Ovary (tissue), 9 donors: Measurements from ENCODE around the gene LYST. TPM values are rescaled to one million over a fixed set of nuclear protein-coding genes. Genes with fewer than 3 reads are reported as not detected.
A peak's percentile ranks its signal among the peaks of the same experiment; 100 is the strongest.
"Not testable (repeated sequence)": the region's sequence is repeated elsewhere in the genome, so short reads cannot be mapped to it uniquely, and the experiment has no call there.

ENCODE experiments used
- DNase-seq, 5 donors: peaks; one replicate each; pipeline ENCODE4 v3.0.0-alpha.2; 2019 to 2020
- H3K27ac ChIP-seq, 2 donors: fragments of 200-600 bp; one replicate each; pipeline versions ENCODE4 v1.5.1 to v1.8.0; 2019 to 2022
- H3K27me3 ChIP-seq: fragments of 200-600 bp; one replicate; pipeline ENCODE4 v1.8.0; 2022
- H3K36me3 ChIP-seq: fragments of 200-600 bp; sonication (generic); one replicate; pipeline ENCODE4 v1.5.1; 2019
- H3K4me1 ChIP-seq: one replicate; pipeline ENCODE4 v1.8.1; 2013; ENCODE audit warnings: mild to moderate bottlenecking, moderate library complexity; ENCODE audit not compliant: insufficient read depth
- H3K4me3 ChIP-seq: fragments of 200-600 bp; sonication (generic); one replicate; pipeline ENCODE4 v1.5.1; 2017
- H3K9me3 ChIP-seq, 2 donors: fragments of 200-600 bp in 1 of 2; sonication (generic) in 1 of 2; one replicate each; pipeline versions ENCODE4 v1.5.1 to v1.8.1; 2013 to 2019; ENCODE audit warnings: mild to moderate bottlenecking in 1 of 2, moderate library complexity in 1 of 2
- CTCF ChIP-seq, 3 donors: fragments of 450-650 bp in 2 of 3; fragments of 200-600 bp in 1 of 3; IDR thresholded peaks; one replicate each; pipeline versions ENCODE4 v1.5.1 to v1.8.0; 2016 to 2022; ENCODE audit warnings: antibody characterized with exemption in 3 of 3, mild to moderate bottlenecking in 1 of 3
- EP300 ChIP-seq: sonication (generic); formaldehyde crosslinking; IDR thresholded peaks from one replicate; pipeline ENCODE4 v1.6.1; 2017; ENCODE audit warnings: antibody characterized with exemption
- POLR2A ChIP-seq: fragments of 450-650 bp; IDR thresholded peaks from one replicate; pipeline ENCODE4 v1.6.1; 2017; ENCODE audit warnings: antibody characterized with exemption, mild to moderate bottlenecking, moderate library complexity
- WGBS, 3 donors: extraction: QIAGEN DNeasy Blood & Tissue Kit in 1 of 3; methylation state at CpG; one replicate each; pipeline versions ENCODE4 v1.1.5 to v1.1.7; 2013 to 2017; 5-methylcytosine and 5-hydroxymethylcytosine counted together
- intact Hi-C, 4 donors: fragments of 100-400 bp; cut with DNase I; formaldehyde crosslinking; loops; one replicate each; pipeline versions ENCODE4 v1.11.0 to v1.15.1; 2022 to 2023
- polyA plus RNA-seq, 2 donors: library from polyadenylated mRNA; stranded (reverse); fragments of 200-250 nt in 1 of 2; fragments of 350-450 nt in 1 of 2; fragmentation: Illumina TruSeq in 1 of 2; extraction: RNeasy Lipid Tissue Mini Kit (QIAGEN cat#74804) in 1 of 2; gene quantifications; one replicate each; pipeline ENCODE4 v1.2.3, GENCODE V29; 2013 to 2014
- total RNA-seq, 7 donors: library from RNA; depleted of rRNA in 2 of 7; stranded (reverse); fragments of >200 nt in 2 of 7; fragmentation: NEBNext Ultra II Directional in 3 of 7; extraction: Animal tissue kit (Norgen Biotek cat#: 25700) in 3 of 7; gene quantifications; one replicate each; pipeline versions ENCODE4 v1.1.0 to v1.2.4, GENCODE V29; 2016 to 2023
- donor health status: DM: no; HTN: no; CAD: no; lungs with moderate emphysema.
- donor health status: DM: no; HTN: no; CAD: no.
- donor health status: Bipolar disorder and iron deficiency.
- donor health status: DM: yes; HTN: yes; CAD: no.
- donor health status: DM: no; HTN: no; CAD: no.
- donor health status: DM: yes; HTN: yes; CAD: no.

Gene LYST
- total and polyA plus RNA-seq, 9 donors = 6.8 to 29.2 (median 21.7) TPM

GRCh38 chr1:235625340-235625739 is 241.4 kb downstream of the LYST start:
- Histone ChIP-seq H3K4me3 (no peak overlapping the region), H3K4me1 (peaks cover 8% of the 10 kb centered on the region), H3K27me3 (no peaks in the 10 kb centered on the region), H3K27ac (no peak overlapping the region), H3K36me3 (no peaks in the 10 kb centered on the region), H3K9me3 (no peaks in the 10 kb centered on the region)
- 86 to 89% (median 88%) methylated on average over 3 of the region's 3 CpGs for WGBS, 3 donors
- no peak for TF ChIP-seq EP300
- no peak for TF ChIP-seq CTCF (IDR thresholded peaks at IDR 0.05)
- TF ChIP-seq POLR2A = no peak
- no peak for DNase-seq
- intact Hi-C loops = no loop called here

- H3K4me1 ChIP-seq = peaks cover 8% of the 10 kb centered on the region
- 1 to 6% (median 4%) methylated on average over 8 of the region's 8 CpGs for WGBS, 3 donors
- H3K4me3 ChIP-seq = no peak overlapping the region
- peak; percentile 33 to 78 (median 65) for DNase-seq
- no peaks in the 10 kb centered on the region for H3K9me3 ChIP-seq
- H3K27me3 ChIP-seq = no peaks in the 10 kb centered on the region
- H3K27ac ChIP-seq = no peak overlapping the region
- H3K36me3 ChIP-seq = no peaks in the 10 kb centered on the region
- no peak for TF ChIP-seq EP300
- intact Hi-C loops = no loop called here
Observed at GRCh38 chr1:235624721-235625333, 241.9 kb downstream of the LYST start.

- H3K27ac ChIP-seq = no peak overlapping the region
- H3K4me3 ChIP-seq = no peak overlapping the region
- no peaks in the 10 kb centered on the region for H3K9me3 ChIP-seq
- no peaks in the 10 kb centered on the region for H3K36me3 ChIP-seq
- no peak for DNase-seq
- WGBS, 3 donors = 85 to 88% (median 88%) methylated on average over 18 of the region's 18 CpGs
- TF ChIP-seq POLR2A (no peak), EP300 (no peak), CTCF (IDR thresholded peaks at IDR 0.05) (no peak)
- peaks cover 8% of the 10 kb centered on the region for H3K4me1 ChIP-seq
- intact Hi-C loops = no loop called here
- H3K27me3 ChIP-seq = no peaks in the 10 kb centered on the region
Observed at GRCh38 chr1:235622936-235623779, 243.5 kb downstream of the LYST start.

GRCh38 chr1:235619149-235619548 is 247.6 kb downstream of the LYST start:
- H3K36me3 ChIP-seq, intact Hi-C loops, H3K9me3 ChIP-seq, DNase-seq, H3K27ac ChIP-seq, H3K4me3 ChIP-seq, H3K27me3 ChIP-seq, H3K4me1 ChIP-seq: not testable (repeated sequence)
- WGBS, 3 donors = 46 to 55% (median 52%) methylated on average over 2 of the region's 2 CpGs

- TF ChIP-seq EP300 (no peak), CTCF (IDR thresholded peaks at IDR 0.05) (no peak), POLR2A (no peak)
- H3K4me1 ChIP-seq = no peaks in the 10 kb centered on the region
- no peak overlapping the region for H3K4me3 ChIP-seq
- no peaks in the 10 kb centered on the region for H3K9me3 ChIP-seq
- no peaks in the 10 kb centered on the region for H3K36me3 ChIP-seq
- no peak overlapping the region for H3K27ac ChIP-seq
- H3K27me3 ChIP-seq = no peaks in the 10 kb centered on the region
- intact Hi-C loops = no loop called here
- DNase-seq = no peak
- WGBS, 3 donors = 28 to 66% (median 50%) methylated on average over 3 of the region's 3 CpGs
Observed at GRCh38 chr1:235617808-235618207, 248.9 kb downstream of the LYST start.
